ENCODE data around the gene CARNS1. TPM values are rescaled to one million over a fixed set of nuclear protein-coding genes. Genes with fewer than 3 reads are reported as not detected.

The CARNS1 gene
- total and polyA plus RNA-seq, 10 of the 15 experiments (the other 5 are each of a cell fraction or from before 2014, with no cell fraction given) = 0.02 to 0.14 (median 0.10) TPM; not detected in 3

DNA sequence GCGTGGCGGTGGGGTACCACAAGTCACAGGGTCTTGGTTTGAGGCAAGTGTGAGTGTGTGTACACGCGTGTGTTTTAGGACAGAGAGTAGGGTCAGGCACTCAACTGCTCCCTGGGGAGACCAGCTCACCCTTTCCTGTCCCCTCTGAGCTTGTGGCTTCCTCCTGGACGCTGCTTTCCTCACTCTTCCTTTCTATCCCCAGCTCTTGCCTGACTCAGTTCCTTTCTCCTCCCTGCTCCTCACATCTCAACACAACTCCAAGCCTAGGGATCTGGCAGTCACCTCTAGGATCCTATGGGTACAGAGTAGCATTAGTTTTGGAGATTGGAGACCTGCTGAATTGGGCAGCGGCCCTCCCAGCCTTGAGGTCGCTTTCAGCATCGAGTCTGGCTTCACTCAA, 46.2 kb upstream of the CARNS1 start:
- ATAC-seq (no peak), FAIRE-seq (no peak)
- RAD21 ChIA-PET (ENCODE audit: unreplicated experiment) = interaction anchor here (0.6 to 6.5 kb wide), 6 partner anchors 9 to 48 kb away, joined by 3 to 122 read pairs (median 4); partner anchors contain the start of genes POLD4 and TBC1D10C

More for the DNA sequence above, 46.2 kb upstream of the CARNS1 start:
- DNase-seq (ENCODE audit: low read depth, low spot score) = no peak
- ChIA-PET POLR2A (interaction anchor here (0.5 to 5.1 kb wide), 5 partner anchors 10 to 119 kb away, joined by 3 to 42 read pairs (median 3); partner anchors contain the start of genes POLD4 and RPS6KB2), CTCF (interaction anchor here (1.4 to 26.2 kb wide), 4 partner anchors 8 to 101 kb away, joined by 4 to 1301 read pairs (median 671); partner anchors contain the start of genes CLCF1, POLD4 and RAD9A), SMC1A (ENCODE audit: uncharacterized antibody, unreplicated experiment) (interaction anchor here (1.0 to 21.3 kb wide), 3 partner anchors 9 to 13 kb away, joined by 3 to 646 read pairs (median 49); partner anchors contain the start of gene POLD4)
- 72% methylated on average over 8 of the region's 8 CpGs for WGBS (ENCODE audit: insufficient coverage, insufficient replicate concordance, low lambda C conversion rate, missing lambda C conversion rate)
- no peak overlapping the region for H2AFZ ChIP-seq (ENCODE audit: control insufficient read depth, low read depth, low read length)
- H3K9me3 ChIP-seq (replicated peaks; ENCODE audit: control insufficient read depth, insufficient read depth, low read length) = no peaks in the 10 kb centered on the region
- in situ Hi-C loops (cut with MboI) = no loop called here
- no peak overlapping the region for H3K9ac ChIP-seq (ENCODE audit: control insufficient read depth, insufficient read depth, low read length)
- H3K4me3 ChIP-seq = no peak overlapping the region
- no peak for TF ChIP-seq E2F8 (IDR thresholded peaks at IDR 0.05; ENCODE audit: low read depth, partially characterized antibody)
- TF ChIP-seq CUX1 (IDR thresholded peaks at IDR 0.05; ENCODE audit: insufficient replicate concordance, low read depth, low read length) = no peak
- TF ChIP-seq FOS (IDR thresholded peaks at IDR 0.05; ENCODE audit: borderline replicate concordance, extremely low read depth, insufficient read length) = no peak
- no peak for TF ChIP-seq STAT1 (conservative IDR thresholded peaks at IDR 0.05)
- no peak for TF ChIP-seq TCF3 (IDR thresholded peaks at IDR 0.05; ENCODE audit: borderline replicate concordance, insufficient read depth, low read depth, low read length)
- no peak for TF ChIP-seq BCLAF1 (IDR thresholded peaks at IDR 0.05)
- TF ChIP-seq ZZZ3 (IDR thresholded peaks at IDR 0.05; ENCODE audit: control insufficient read depth, insufficient read length, low read depth) = no peak
- TF ChIP-seq TCF7 (IDR thresholded peaks at IDR 0.05; ENCODE audit: borderline replicate concordance) = no peak
- no peak for TF ChIP-seq KAT2A (conservative IDR thresholded peaks at IDR 0.05; ENCODE audit: control insufficient read depth, low read depth, low read length)
- TF ChIP-seq IKZF2 (IDR thresholded peaks at IDR 0.05) = no peak
- H4K20me1 ChIP-seq (ENCODE audit: control insufficient read depth, insufficient read depth) = peaks cover 8% of the 10 kb centered on the region; the same call in 1 of the 2 replicates
- peaks cover 25% of the 10 kb centered on the region for H3K4me1 ChIP-seq (ENCODE audit: control insufficient read depth, insufficient read depth, low read length)
- no peak overlapping the region for H3K27ac ChIP-seq (ENCODE audit: control insufficient read depth, insufficient read depth)
- intact Hi-C loops (cut with micrococcal nuclease; ENCODE audit: unreplicated experiment) = no loop called here
- H3K79me2 ChIP-seq (ENCODE audit: control insufficient read depth, insufficient read depth, low read length) = no peaks in the 10 kb centered on the region
- H3K36me3 ChIP-seq (ENCODE audit: control insufficient read depth in 2 of 2, insufficient read depth in 2 of 2, low read length in 1 of 2) = no peaks in the 10 kb centered on the region
- no peak overlapping the region for H3K4me2 ChIP-seq (ENCODE audit: control insufficient read depth, insufficient read depth)
- no TSS peak for BruUV-seq (replicated peaks)
- peaks cover 1 to 4% of the 10 kb centered on the region in 2 experiments; a peak in 3 of 4 replicates for H3K27me3 ChIP-seq (replicated peaks in 1 of 2; ENCODE audit: control insufficient read depth in 2 of 2, insufficient read depth in 2 of 2, low read length in 1 of 2)
